Measurements from ENCODE around the gene GNA15. TPM values are rescaled to one million over a fixed set of nuclear protein-coding genes. Genes with fewer than 3 reads are reported as not detected.

The GNA15 gene
- total and polyA plus RNA-seq, 4 donors, result 1.8 to 12.5 (median 7.0) TPM

GRCh38 chr19:3123956-3124355 is 11.9 kb upstream of the GNA15 start:
- H3K27ac ChIP-seq (ENCODE audit: low read depth in 1 of 2, low read length in 2 of 2), result no peak overlapping the region
- no peaks in the 10 kb centered on the region for H3K36me3 ChIP-seq (ENCODE audit: control insufficient read depth in 1 of 2, insufficient read depth in 2 of 2, low read length in 1 of 2)
- no peaks in the 10 kb centered on the region for H3K4me1 ChIP-seq (ENCODE audit: control insufficient read depth in 1 of 2, insufficient read depth in 2 of 2, low read length in 2 of 2)
- intact Hi-C loops (cut with DNase I), result no loop called here
- DNase-seq (no peak), ATAC-seq (ENCODE audit: low FRiP score) (no peak)
- WGBS, 2 donors, result 49 to 52% methylated on average over 8 of the region's 8 CpGs
- H3K9me3 ChIP-seq (ENCODE audit: control insufficient read depth, low read length), result no peaks in the 10 kb centered on the region
- H3K27me3 ChIP-seq (ENCODE audit: control insufficient read depth in 1 of 2, insufficient read depth in 2 of 2, low read length in 1 of 2), result no peaks in the 10 kb centered on the region
- no peak overlapping the region for H3K4me3 ChIP-seq (ENCODE audit: low read length in 2 of 2)

GRCh38 chr19:3124630-3125029 is 11.2 kb upstream of the GNA15 start:
- no peaks in the 10 kb centered on the region for H3K9me3 ChIP-seq (ENCODE audit: control insufficient read depth, low read length)
- no peaks in the 10 kb centered on the region for H3K27me3 ChIP-seq (ENCODE audit: control insufficient read depth in 1 of 2, insufficient read depth in 2 of 2, low read length in 1 of 2)
- no peak overlapping the region for H3K4me3 ChIP-seq (ENCODE audit: low read length in 2 of 2)
- ATAC-seq (ENCODE audit: low FRiP score) (no peak), DNase-seq (no peak)
- H3K27ac ChIP-seq (ENCODE audit: low read depth in 1 of 2, low read length in 2 of 2), result no peak overlapping the region
- H3K36me3 ChIP-seq (ENCODE audit: control insufficient read depth in 1 of 2, insufficient read depth in 2 of 2, low read length in 1 of 2), result no peaks in the 10 kb centered on the region
- H3K4me1 ChIP-seq (ENCODE audit: control insufficient read depth in 1 of 2, insufficient read depth in 2 of 2, low read length in 2 of 2), result no peaks in the 10 kb centered on the region
- intact Hi-C loops (cut with DNase I), result loop anchor here in 1 of 2 donors (5.0 kb wide), 1 partner anchor 38 kb away; no protein-coding TSS in a partner anchor
- 75 to 76% methylated on average over 16 of the region's 16 CpGs for WGBS, 2 donors

- peak in 1 of 2 donors; percentile 87 for DNase-seq
- H3K9me3 ChIP-seq (ENCODE audit: control insufficient read depth, low read length), result no peaks in the 10 kb centered on the region
- intact Hi-C loops (cut with DNase I), result loop anchor here in 1 of 2 donors (5.0 kb wide), 1 partner anchor 36 kb away; no protein-coding TSS in a partner anchor
- no peak for ATAC-seq (ENCODE audit: low FRiP score)
- H3K4me1 ChIP-seq (ENCODE audit: control insufficient read depth in 1 of 2, insufficient read depth in 2 of 2, low read length in 2 of 2), result no peaks in the 10 kb centered on the region
- H3K27me3 ChIP-seq (ENCODE audit: control insufficient read depth in 1 of 2, insufficient read depth in 2 of 2, low read length in 1 of 2), result no peaks in the 10 kb centered on the region
- H3K27ac ChIP-seq (ENCODE audit: low read depth in 1 of 2, low read length in 2 of 2), result no peak overlapping the region
- 13 to 18% methylated on average over 13 to 14 of the region's 14 CpGs for WGBS, 2 donors
- no peaks in the 10 kb centered on the region for H3K36me3 ChIP-seq (ENCODE audit: control insufficient read depth in 1 of 2, insufficient read depth in 2 of 2, low read length in 1 of 2)
- no peak overlapping the region for H3K4me3 ChIP-seq (ENCODE audit: low read length in 2 of 2)
These were observed 9.8 kb upstream of the GNA15 start for GRCh38 chr19:3125900-3126524.

GRCh38 chr19:3129112-3129511 is 6.7 kb upstream of the GNA15 start:
- Histone ChIP-seq H3K9me3 (ENCODE audit: control insufficient read depth, low read length) (no peaks in the 10 kb centered on the region), H3K27me3 (ENCODE audit: control insufficient read depth in 1 of 2, insufficient read depth in 2 of 2, low read length in 1 of 2) (no peaks in the 10 kb centered on the region), H3K4me3 (ENCODE audit: low read length in 2 of 2) (no peak overlapping the region), H3K27ac (ENCODE audit: low read depth in 1 of 2, low read length in 2 of 2) (no peak overlapping the region), H3K36me3 (ENCODE audit: control insufficient read depth in 1 of 2, insufficient read depth in 2 of 2, low read length in 1 of 2) (no peaks in the 10 kb centered on the region), H3K4me1 (ENCODE audit: control insufficient read depth in 1 of 2, insufficient read depth in 2 of 2, low read length in 2 of 2) (no peaks in the 10 kb centered on the region)
- ATAC-seq (ENCODE audit: low FRiP score), result no peak
- intact Hi-C loops (cut with DNase I), result loop anchor here in 1 of 2 donors (5.0 kb wide), 1 partner anchor 33 kb away; no protein-coding TSS in a partner anchor
- no peak for DNase-seq
- WGBS, 2 donors, result 65% methylated on average over 1 of the region's 1 CpG

GRCh38 chr19:3131168-3131567 is 4.7 kb upstream of the GNA15 start:
- no peak for ATAC-seq (ENCODE audit: low FRiP score)

GRCh38 chr19:3132971-3133792 is 2.7 kb upstream of the GNA15 start:
- intact Hi-C loops (cut with DNase I), result no loop called here
- peak; percentile 61 for ATAC-seq (ENCODE audit: low FRiP score)
- H3K27ac ChIP-seq (ENCODE audit: low read depth in 1 of 2, low read length in 2 of 2), result no peak overlapping the region
- no peaks in the 10 kb centered on the region for H3K27me3 ChIP-seq (ENCODE audit: control insufficient read depth in 1 of 2, insufficient read depth in 2 of 2, low read length in 1 of 2)
- H3K4me3 ChIP-seq (ENCODE audit: low read length in 2 of 2), result no peak overlapping the region
- peak in 1 of 2 donors; percentile 79 for DNase-seq
- H3K36me3 ChIP-seq (ENCODE audit: control insufficient read depth in 1 of 2, insufficient read depth in 2 of 2, low read length in 1 of 2), result no peaks in the 10 kb centered on the region
- no peaks in the 10 kb centered on the region for H3K9me3 ChIP-seq (ENCODE audit: control insufficient read depth, low read length)
- WGBS, 2 donors, result 49 to 52% methylated on average over 24 of the region's 24 CpGs
- H3K4me1 ChIP-seq (ENCODE audit: control insufficient read depth in 1 of 2, insufficient read depth in 2 of 2, low read length in 2 of 2), result no peaks in the 10 kb centered on the region

More at GRCh38 chr19:3131168-3131567, 4.7 kb upstream of the GNA15 start:
- DNase-seq, result no peak
- Histone ChIP-seq H3K36me3 (ENCODE audit: control insufficient read depth in 1 of 2, insufficient read depth in 2 of 2, low read length in 1 of 2) (no peaks in the 10 kb centered on the region), H3K27ac (ENCODE audit: low read depth in 1 of 2, low read length in 2 of 2) (no peak overlapping the region), H3K27me3 (ENCODE audit: control insufficient read depth in 1 of 2, insufficient read depth in 2 of 2, low read length in 1 of 2) (no peaks in the 10 kb centered on the region), H3K4me3 (ENCODE audit: low read length in 2 of 2) (no peak overlapping the region), H3K4me1 (ENCODE audit: control insufficient read depth in 1 of 2, insufficient read depth in 2 of 2, low read length in 2 of 2) (no peaks in the 10 kb centered on the region), H3K9me3 (ENCODE audit: control insufficient read depth, low read length) (no peaks in the 10 kb centered on the region)
- 93 to 94% methylated on average over 24 of the region's 24 CpGs for WGBS, 2 donors
- intact Hi-C loops (cut with DNase I), result no loop called here

- H3K9me3 ChIP-seq (ENCODE audit: control insufficient read depth, low read length), result no peaks in the 10 kb centered on the region
These were observed 2.1 kb upstream of the GNA15 start for GRCh38 chr19:3133793-3134116.

GRCh38 chr19:3136684-3137055 is 837 bp downstream of the GNA15 start:
- Histone ChIP-seq H3K4me1 (ENCODE audit: control insufficient read depth in 1 of 2, insufficient read depth in 2 of 2, low read length in 2 of 2) (no peaks in the 10 kb centered on the region), H3K4me3 (ENCODE audit: low read length in 2 of 2) (no peak overlapping the region), H3K27ac (ENCODE audit: low read depth in 1 of 2, low read length in 2 of 2) (no peak overlapping the region), H3K36me3 (ENCODE audit: control insufficient read depth in 1 of 2, insufficient read depth in 2 of 2, low read length in 1 of 2) (no peaks in the 10 kb centered on the region), H3K27me3 (ENCODE audit: control insufficient read depth in 1 of 2, insufficient read depth in 2 of 2, low read length in 1 of 2) (no peaks in the 10 kb centered on the region), H3K9me3 (ENCODE audit: control insufficient read depth, low read length) (no peaks in the 10 kb centered on the region)
- WGBS, 2 donors, result 83 to 87% methylated on average over 16 of the region's 16 CpGs
- no peak for ATAC-seq (ENCODE audit: low FRiP score)
- intact Hi-C loops (cut with DNase I), result no loop called here
- no peak for DNase-seq

More at GRCh38 chr19:3133793-3134116, 2.1 kb upstream of the GNA15 start:
- DNase-seq (no peak), ATAC-seq (ENCODE audit: low FRiP score) (no peak)
- Histone ChIP-seq H3K4me3 (ENCODE audit: low read length in 2 of 2) (no peak overlapping the region), H3K27ac (ENCODE audit: low read depth in 1 of 2, low read length in 2 of 2) (no peak overlapping the region), H3K27me3 (ENCODE audit: control insufficient read depth in 1 of 2, insufficient read depth in 2 of 2, low read length in 1 of 2) (no peaks in the 10 kb centered on the region), H3K36me3 (ENCODE audit: control insufficient read depth in 1 of 2, insufficient read depth in 2 of 2, low read length in 1 of 2) (no peaks in the 10 kb centered on the region), H3K4me1 (ENCODE audit: control insufficient read depth in 1 of 2, insufficient read depth in 2 of 2, low read length in 2 of 2) (no peaks in the 10 kb centered on the region)
- WGBS, 2 donors, result 58 to 67% methylated on average over 4 of the region's 4 CpGs
- intact Hi-C loops (cut with DNase I), result no loop called here

- H3K9me3 ChIP-seq (ENCODE audit: control insufficient read depth, low read length), result no peaks in the 10 kb centered on the region
- no peak overlapping the region for H3K27ac ChIP-seq (ENCODE audit: low read depth in 1 of 2, low read length in 2 of 2)
- no peak overlapping the region for H3K4me3 ChIP-seq (ENCODE audit: low read length in 2 of 2)
- intact Hi-C loops (cut with DNase I), result no loop called here
- ATAC-seq (ENCODE audit: low FRiP score), result no peak
- H3K4me1 ChIP-seq (ENCODE audit: control insufficient read depth in 1 of 2, insufficient read depth in 2 of 2, low read length in 2 of 2), result no peaks in the 10 kb centered on the region
- DNase-seq, result no peak
- H3K27me3 ChIP-seq (ENCODE audit: control insufficient read depth in 1 of 2, insufficient read depth in 2 of 2, low read length in 1 of 2), result no peaks in the 10 kb centered on the region
- WGBS, 2 donors, result 32 to 33% methylated on average over 7 of the region's 7 CpGs
- no peaks in the 10 kb centered on the region for H3K36me3 ChIP-seq (ENCODE audit: control insufficient read depth in 1 of 2, insufficient read depth in 2 of 2, low read length in 1 of 2)
These were observed 1.3 kb downstream of the GNA15 start for GRCh38 chr19:3137119-3137518.

All from aorta (tissue), 5 donors.